GM19328 (cell line): ENCODE results near the gene CBX8.
"Not testable (repeated sequence)": the region's sequence is repeated elsewhere in the genome, so short reads cannot be mapped to it uniquely, and the experiment has no call there.

Experiments used
- ATAC-seq: cut with Tn5 transposase; IDR thresholded peaks from one replicate; pipeline ENCODE4 v1.9.1; 2021; ENCODE audit warnings: mild to moderate bottlenecking, moderate library complexity; ENCODE audit not compliant: unreplicated experiment

The CBX8 gene

DNA sequence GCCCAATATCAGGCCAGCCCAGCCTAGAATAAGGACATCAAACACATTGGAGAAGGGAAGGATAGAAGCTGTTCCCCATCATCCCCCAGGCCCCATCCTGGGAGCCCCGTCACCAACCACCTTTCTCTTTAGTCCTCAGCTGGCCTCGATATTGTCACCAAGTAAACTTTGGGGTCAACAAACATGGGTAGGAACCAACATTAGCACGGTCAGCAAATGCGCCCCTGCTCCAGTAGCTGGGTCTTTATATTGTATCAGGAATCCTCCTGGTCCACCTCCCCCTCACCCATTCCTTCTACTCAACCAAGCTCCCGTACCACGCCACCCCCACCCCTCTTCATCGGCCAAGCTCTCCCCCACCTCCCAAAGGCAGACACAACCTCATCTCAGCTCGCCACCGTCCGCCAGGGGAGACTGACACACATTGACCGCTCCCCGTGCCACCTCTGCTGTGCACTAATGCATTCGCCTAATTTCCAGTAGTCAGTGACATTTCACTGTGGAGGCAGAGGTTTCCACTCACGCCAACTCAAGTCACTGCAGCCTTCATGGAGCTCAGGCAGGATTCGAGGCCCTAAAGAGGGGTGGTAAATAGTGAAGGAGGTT is 39.6 kb downstream of the CBX8 start:
- no peak for ATAC-seq

DNA sequence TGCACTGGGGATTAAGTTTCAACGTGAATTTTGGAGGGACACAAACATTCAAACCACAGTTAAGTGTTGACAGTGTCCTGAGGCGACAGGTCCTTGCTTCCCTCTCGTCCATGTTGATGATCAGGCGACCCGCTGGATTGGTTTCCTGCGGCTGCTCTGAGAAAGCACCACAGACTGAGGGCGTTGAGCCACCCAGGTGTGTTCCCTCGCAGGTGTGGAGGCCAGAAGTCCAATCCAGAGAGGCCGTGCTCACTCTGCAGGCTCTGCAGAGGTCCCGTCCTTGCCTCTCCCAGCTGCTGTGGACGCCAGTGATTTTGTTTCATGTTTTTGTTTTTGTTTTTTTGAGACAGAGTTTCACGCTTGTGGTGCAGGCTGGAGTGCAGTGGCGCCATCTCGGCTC is 41.3 kb downstream of the CBX8 start:
- ATAC-seq: no peak

DNA sequence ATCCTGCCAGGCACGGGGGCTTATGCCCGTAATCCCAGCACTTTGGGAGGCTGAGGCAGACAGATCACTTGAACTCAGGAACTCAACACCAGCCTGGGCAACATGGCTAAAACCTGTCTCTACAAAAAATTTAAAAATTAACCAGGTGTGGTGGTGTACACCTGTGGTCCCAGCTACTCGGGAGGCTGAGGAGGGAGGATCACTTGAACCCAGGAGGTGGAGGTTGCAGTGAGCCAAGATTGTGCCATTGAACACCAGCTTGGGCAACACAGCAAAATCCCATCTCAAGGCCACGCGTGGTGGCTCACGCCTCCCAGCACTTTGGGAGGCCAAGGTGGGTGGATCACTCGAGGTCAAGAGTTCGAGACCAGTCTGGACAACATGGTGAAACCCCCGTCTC is 42.0 kb downstream of the CBX8 start:
- not testable (repeated sequence) for ATAC-seq

DNA sequence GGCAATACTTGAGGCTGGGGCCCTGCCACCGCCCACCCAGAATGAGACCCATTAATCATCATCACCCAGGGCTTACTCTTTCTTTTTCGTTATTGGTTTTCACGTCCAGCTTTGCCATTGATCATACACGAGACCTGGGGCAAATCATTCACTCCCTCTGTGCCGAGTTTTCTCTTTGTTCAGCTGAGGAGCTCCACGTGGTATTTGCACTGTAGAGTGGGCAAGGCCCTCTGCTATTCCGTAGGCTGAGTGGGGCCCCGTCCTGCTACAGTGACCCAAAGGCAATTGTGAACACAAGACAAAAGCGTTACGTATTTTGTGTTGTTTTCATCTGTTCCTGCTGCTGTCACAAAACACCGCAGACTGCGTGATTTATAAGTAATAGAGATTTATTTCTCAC is 42.5 kb downstream of the CBX8 start:
- ATAC-seq: no peak

DNA sequence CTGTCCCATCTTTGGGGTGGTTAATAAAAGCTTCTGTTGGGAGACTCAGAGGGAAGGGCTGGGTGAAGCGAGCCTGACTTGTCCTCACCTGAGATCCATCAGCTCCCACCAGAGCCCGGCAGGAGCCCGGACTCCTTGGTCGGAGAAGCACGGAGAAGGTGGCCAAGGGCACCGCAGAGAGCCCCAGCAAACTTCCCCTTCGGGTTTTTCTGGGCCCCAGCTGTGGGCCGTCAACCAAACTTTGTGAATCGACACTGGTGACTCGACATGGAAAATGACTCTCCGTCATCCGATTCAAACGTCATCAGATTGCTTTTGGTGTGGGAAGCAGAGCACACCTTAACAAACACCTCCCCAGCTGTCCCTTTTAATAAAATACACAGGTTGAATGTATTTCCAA is 44.7 kb downstream of the CBX8 start:
- ATAC-seq: no peak

DNA sequence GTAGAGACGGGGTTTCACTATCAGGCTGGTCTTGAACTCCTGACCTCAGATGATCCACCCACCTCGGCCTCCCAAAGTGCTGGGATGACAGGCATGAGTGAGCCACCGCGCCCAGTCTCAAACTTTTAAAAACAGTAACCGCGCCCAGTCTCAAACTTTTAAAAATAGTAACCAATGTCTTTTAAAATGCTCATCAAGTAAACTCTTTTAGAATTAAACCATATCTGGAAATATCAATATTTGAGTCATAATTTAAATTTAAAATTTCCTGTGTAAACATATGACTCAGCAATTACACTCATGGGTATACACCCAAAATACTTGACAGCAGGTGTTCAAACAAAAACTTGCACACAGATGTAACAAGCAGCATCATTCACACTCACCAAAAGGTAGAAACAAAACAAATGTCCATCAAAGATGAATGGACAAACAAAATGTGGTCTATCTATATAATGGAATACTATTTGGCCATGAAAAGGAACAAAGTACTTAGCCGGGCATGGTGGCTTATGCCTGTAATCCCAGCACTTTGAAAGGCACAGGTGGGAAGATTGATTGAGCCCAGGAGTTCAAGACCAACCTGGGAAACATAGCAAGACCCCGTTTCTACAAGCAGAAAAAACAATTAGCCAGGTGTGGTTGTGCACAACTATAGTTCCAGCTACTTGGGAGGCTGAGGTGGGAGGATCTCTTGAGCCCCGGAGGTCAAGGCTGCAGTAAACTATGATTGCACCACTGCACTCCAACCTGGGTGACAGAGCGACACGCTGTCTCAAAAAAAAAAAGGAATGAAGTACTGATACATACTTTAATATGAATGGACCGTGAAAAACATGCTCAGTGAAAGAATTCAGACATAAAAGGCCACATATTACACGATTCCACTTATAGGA is 46.0 kb downstream of the CBX8 start:
- ATAC-seq: no peak

DNA sequence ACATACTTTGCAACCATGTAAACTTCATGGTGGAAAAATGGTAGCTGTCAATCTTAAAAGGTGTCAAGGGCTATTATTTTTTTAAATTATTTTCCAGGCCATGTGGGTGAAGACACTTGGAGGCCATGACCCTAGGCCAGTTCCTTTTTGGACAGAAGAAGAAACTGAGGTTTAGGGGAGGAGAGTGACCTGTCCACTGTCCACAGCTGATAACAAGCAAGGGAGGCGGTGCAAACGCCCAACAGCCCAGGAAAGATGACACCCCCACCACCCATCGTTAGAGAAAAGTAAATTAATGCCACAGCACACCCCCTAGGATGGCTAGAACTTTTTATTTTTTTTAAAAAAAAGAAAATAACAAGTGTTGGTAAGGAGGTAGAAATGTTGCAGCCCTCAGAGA is 46.9 kb downstream of the CBX8 start:
- ATAC-seq: no peak

DNA sequence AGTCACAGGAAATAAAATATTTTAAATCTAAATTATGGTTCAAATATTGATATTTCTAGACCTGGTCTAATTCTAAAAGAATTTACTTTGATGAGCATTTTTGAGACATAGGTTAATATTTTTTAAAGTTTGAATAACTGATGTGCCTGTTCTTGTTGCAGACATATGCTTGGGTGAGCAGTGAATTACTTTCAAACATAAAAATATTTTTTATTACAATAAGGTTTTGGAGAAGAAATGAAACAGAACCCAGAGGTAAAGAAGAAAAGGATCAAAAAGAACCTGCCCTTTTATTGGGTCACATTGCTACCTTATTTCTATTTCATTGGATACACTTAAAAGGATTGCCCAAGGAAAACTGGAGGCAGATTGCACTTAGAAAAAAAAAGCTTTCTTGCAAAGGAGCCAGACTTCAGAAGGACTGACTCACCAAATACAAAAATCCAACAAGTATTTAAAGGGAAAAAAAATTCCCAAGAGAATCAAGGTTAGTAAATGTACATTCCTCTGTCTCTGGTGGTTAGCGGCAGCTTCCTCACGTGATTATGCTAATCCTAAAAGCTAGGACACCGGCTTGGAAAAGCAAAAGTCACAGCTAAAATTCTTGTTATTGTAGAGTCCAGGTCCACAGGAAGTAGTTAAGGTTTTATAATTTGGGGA is 47.6 kb downstream of the CBX8 start:
- ATAC-seq: no peak

DNA sequence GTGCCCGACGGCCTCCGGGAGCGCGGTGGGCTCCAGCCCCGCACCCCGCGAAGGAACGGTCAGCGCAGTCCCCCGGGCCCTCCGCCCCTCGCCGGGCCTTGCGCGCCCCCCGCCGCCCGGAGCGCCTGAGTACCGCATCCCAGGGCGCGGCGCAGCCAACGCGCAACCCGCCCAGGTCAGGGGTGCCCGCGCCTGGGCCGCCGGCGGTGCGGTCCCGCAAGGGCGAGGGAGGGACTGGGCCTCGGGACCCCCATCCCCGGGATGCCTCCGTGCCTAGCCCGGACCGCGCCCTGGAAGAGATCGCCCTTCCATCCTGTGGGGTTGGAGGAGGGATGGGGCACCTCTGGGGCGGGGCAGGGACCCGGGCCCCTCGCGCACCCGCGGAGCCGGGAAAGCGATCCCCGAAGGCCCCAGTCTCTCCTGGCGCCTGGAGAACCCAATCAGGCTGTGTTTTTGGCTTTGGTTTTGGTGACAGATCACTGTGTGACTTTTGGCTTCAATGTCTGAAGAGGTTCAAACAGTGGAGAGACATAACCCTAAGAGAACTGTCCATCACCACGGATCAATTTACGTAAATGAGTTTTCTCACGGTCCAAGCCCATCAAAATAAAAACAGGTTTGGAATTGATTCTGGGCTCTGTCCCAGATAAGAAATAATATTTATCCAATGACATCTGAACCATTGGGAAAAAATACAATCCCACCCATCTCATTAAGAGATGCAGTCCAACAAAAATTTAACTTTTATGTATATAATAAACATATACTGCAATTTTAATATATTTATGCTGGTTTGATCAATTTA is 48.4 kb downstream of the CBX8 start:
- no peak for ATAC-seq

DNA sequence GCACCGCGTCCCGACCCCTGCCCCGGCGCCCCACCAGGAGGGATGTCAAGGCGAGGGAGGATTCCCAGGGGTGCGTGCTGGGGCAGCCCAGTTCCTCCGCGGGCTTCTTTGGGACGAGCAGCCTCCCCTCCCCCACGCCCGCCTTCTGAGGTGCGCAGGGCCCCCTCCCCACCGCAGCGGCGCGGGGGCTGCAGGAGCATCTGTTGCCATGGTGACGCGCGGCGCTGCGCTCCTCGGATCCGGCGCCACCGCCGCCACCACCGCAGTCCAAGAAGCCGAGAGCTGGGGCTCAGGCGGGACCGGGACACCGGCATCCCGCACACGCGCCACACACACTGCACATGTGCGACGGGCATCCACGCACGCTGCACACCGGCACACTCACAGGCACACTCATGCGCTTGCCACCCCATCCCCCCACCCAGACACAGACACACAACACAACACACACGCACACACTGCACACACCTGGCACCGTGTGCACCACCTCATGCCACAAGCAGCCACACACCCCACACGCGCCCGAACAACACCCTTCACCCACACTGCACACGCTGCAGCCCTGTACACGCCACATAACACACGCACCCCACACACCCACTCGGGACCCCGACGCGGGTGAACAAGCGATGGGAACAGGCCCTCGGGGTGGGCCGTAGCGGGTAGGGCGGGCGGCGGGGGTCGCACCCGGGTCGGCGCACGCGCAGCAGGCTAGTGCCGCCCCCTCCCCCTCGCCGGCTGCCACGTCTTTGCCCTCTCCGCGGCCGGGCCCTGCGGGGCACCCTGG is 49.2 kb downstream of the CBX8 start:
- no peak for ATAC-seq

DNA sequence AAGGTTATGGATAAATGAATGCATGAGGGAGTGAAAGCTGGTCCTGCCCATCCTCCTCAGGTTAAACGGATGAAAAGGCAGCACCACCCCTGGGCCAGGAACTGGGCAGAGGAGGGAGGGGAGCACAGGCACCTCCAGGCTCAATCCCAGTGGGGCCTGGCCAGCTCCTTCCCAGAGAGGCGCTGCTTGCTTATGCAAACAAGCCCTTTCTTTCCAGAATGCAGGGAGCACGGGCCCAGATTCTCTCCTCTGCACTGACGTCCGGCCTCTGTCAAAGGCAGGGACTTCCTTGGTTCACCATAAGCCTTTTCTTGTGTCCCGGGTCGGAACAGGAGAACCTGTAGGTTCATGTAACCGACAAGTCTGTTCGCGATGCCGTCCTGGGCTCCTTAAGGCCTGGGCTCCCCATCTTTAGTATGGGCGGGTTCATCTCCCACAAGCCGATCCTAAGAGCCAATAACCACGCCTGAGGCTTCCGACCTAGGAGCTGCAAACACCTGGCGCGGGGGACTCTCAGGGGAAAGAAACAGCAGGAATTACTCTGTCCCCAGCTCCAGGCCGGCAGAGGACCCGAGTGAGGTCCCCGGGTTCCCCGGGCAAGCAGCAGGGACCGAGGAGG is 49.9 kb downstream of the CBX8 start:
- no peak for ATAC-seq

DNA sequence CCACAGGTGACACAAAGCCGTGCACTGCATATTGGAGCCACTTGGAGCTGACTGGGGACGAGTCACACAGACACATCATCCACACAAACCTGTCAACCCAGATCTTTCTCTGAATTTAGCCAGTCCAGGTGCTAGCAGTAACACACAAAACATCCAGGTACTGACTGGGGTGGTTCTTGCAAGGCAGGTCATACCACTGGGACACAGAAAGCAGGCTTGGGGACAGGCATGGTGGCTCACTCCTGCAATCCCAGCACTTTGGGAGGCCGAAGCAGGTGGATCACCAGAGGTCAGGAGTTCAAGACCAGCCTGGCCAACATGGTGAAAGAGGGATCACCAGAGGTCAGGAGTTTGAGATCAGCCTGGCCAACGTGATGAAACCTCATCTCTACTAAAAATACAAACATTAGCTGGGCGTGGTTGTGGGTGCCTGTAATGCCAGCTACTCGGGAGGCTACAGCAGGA is 51.2 kb downstream of the CBX8 start:
- no peak for ATAC-seq

DNA sequence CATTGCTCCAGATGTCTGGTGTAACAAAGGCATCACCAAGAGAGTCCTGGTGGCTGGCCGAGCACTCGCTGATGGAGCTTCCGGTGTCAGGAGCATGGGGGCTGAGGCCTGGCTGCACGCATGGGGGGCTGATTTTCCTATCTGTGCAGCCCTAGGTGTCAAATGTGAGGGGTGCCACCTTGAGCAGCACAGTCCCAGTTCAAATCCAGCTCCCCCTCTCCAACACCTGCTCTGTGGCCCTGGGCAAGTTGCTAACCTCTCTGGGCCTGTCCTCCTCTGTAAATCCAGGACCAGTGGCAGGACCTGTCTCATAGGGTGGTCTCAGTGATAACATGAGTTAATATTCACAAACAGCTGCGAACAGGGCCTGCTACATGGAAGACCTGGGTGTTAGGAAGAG is 53.3 kb downstream of the CBX8 start:
- ATAC-seq: no peak

DNA sequence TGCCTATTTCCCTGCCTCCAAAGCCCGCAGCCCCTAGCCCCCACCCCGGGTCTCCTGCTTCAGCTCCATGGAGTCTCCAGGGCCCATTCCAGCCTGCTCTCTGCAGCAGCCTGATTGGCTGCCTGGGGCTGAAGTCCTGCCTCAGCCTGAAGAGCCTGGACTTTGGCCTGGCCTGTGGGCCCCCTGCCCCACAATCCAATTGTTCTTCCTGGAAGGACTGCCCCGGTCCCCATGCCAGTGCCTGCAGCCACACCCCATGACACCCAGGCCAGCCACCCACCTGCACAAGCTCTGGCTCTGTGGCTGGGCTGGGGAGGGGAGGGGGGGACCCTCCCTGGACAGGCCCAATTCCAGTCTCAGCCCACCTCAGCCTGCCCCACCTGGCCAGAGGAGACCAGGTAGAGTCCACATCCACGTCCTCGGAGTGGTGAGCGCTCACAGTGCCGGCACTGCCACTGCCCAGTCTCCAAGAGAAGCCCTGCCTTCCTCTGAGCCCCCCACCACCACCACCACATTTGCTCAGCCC is 53.9 kb downstream of the CBX8 start:
- ATAC-seq: no peak

DNA sequence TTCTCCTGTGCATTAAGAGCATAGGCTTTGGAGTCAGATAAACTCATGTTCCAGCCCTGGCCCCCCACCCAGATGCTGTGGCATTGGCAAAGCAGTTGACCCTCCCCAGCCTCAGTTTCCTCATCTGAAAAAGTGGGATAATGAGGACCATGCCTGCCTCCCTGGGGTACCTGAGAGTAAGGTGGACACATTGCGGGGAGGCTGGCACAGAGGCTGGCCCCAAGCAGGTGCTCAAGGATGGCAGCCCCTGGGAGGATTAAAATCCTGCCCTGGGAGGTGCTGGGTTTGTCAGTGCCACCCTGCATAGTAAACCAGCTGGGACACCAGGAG is 54.3 kb downstream of the CBX8 start:
- ATAC-seq: no peak
